ENCODE measurements around the gene PDLIM1. TPM values are rescaled to one million over a fixed set of nuclear protein-coding genes. Genes with fewer than 3 reads are reported as not detected.

The PDLIM1 gene
- total and polyA plus RNA-seq, 2 of the 8 experiments (the other 6 are each of a cell fraction or from before 2014, with no cell fraction given) = 169 to 245 TPM

- peaks cover 30 to 97% of the 10 kb centered on the region in 2 experiments for H3K79me2 ChIP-seq (ENCODE audit: control insufficient read depth in 1 of 2, insufficient read depth in 2 of 2, low read length in 2 of 2)
These were observed 10.2 kb downstream of the PDLIM1 start for GRCh38 chr10:95280637-95281036.

More at GRCh38 chr10:95280637-95281036, 10.2 kb downstream of the PDLIM1 start:
- no peak overlapping the region for H4K5ac ChIP-seq (ENCODE audit: insufficient read length, low read depth, low read length)
- H2BK12ac ChIP-seq (ENCODE audit: low read depth, low read length) = no peak overlapping the region
- no peak overlapping the region for H2BK20ac ChIP-seq (ENCODE audit: low read length)
- 88% methylated on average over 2 of the region's 2 CpGs; no CpG with 5 or more reads in 1 of the 2 experiments for WGBS, 2 experiments (ENCODE audit: extremely low coverage in 1 of 2, insufficient coverage in 1 of 2, insufficient read length in 1 of 2, insufficient replicate concordance in 2 of 2, low coverage in 1 of 2, low lambda C conversion rate in 2 of 2, missing lambda C conversion rate in 1 of 2)
- no peaks in the 10 kb centered on the region for H3K36me3 ChIP-seq (ENCODE audit: control insufficient read depth in 2 of 4, insufficient read depth in 4 of 4, low read length in 3 of 4)
- ChIA-PET CTCF (ENCODE audit: partially characterized antibody) (interaction anchor here (0.6 to 2.3 kb wide), 6 partner anchors 11 to 1930 kb away, joined by 3 to 14 read pairs (median 4); no protein-coding TSS in a partner anchor), POLR2A (ENCODE audit: partially characterized antibody) (interaction anchor here (0.9 to 4.1 kb wide), 3 partner anchors 8 to 52 kb away, joined by 3 to 18 read pairs (median 5); no protein-coding TSS in a partner anchor)
- no peak overlapping the region for H3K9ac ChIP-seq (replicated peaks in 1 of 4; ENCODE audit: extremely low read depth in 1 of 4, low read depth in 3 of 4, low read length in 3 of 4)
- TF ChIP-seq SP1 (IDR thresholded peaks at IDR 0.05; ENCODE audit: low read depth, low read length) (no peak), ASH2L (IDR thresholded peaks at IDR 0.05; ENCODE audit: low read length) (no peak), MAX (IDR thresholded peaks at IDR 0.05) (no peak), JUND (IDR thresholded peaks at IDR 0.05; ENCODE audit: low read length) (no peak)
- TF ChIP-seq, protein P1, sequence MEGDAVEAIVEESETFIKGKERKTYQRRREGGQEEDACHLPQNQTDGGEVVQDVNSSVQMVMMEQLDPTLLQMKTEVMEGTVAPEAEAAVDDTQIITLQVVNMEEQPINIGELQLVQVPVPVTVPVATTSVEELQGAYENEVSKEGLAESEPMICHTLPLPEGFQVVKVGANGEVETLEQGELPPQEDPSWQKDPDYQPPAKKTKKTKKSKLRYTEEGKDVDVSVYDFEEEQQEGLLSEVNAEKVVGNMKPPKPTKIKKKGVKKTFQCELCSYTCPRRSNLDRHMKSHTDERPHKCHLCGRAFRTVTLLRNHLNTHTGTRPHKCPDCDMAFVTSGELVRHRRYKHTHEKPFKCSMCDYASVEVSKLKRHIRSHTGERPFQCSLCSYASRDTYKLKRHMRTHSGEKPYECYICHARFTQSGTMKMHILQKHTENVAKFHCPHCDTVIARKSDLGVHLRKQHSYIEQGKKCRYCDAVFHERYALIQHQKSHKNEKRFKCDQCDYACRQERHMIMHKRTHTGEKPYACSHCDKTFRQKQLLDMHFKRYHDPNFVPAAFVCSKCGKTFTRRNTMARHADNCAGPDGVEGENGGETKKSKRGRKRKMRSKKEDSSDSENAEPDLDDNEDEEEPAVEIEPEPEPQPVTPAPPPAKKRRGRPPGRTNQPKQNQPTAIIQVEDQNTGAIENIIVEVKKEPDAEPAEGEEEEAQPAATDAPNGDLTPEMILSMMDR (IDR thresholded peaks at IDR 0.05; ENCODE audit: control extremely low read depth in 1 of 3, insufficient read depth in 1 of 3, low read depth in 1 of 3, low read length in 3 of 3) = no peak
- FAIRE-seq (no peak), DNase-seq (ENCODE audit: low read depth in 1 of 2, low spot score in 2 of 2) (no peak)
- no peak overlapping the region for H3K27ac ChIP-seq (ENCODE audit: low read depth, low read length)
- H3K4me2 ChIP-seq (ENCODE audit: insufficient read depth in 1 of 2, low read depth in 2 of 2, low read length in 2 of 2) = no peak overlapping the region
- no peak overlapping the region for H3K14ac ChIP-seq (ENCODE audit: insufficient read length)
- H3K4ac ChIP-seq (replicated peaks; ENCODE audit: insufficient read length, low read depth, low read length) = no peak overlapping the region
- H3K18ac ChIP-seq (ENCODE audit: extremely low read depth, low read length) = no peak overlapping the region
- H2AK5ac ChIP-seq (ENCODE audit: low read depth, low read length) = no peak overlapping the region
- no peak overlapping the region for H2AFZ ChIP-seq (ENCODE audit: low read length)
- H4K8ac ChIP-seq (ENCODE audit: extremely low read depth, insufficient read depth, low read length) = no peak overlapping the region
- no peaks in the 10 kb centered on the region for H3K27me3 ChIP-seq (replicated peaks in 1 of 4; ENCODE audit: control insufficient read depth in 3 of 4, extremely low read depth in 1 of 4, insufficient read depth in 3 of 4, low read length in 3 of 4)
- no peak overlapping the region for H4K91ac ChIP-seq (replicated peaks; ENCODE audit: insufficient read length, low read length)
- peaks cover 16% of the 10 kb centered on the region for H3K79me1 ChIP-seq (ENCODE audit: low read depth, low read length)
- H2BK15ac ChIP-seq (ENCODE audit: low read length) = no peak overlapping the region
- H3K4me1 ChIP-seq (replicated peaks in 1 of 4; ENCODE audit: control insufficient read depth in 3 of 4, insufficient read depth in 4 of 4, low read length in 3 of 4) = peaks cover 0 to 17% (median 7%) of the 10 kb centered on the region in 4 experiments; a peak in 3 of 7 replicates
- no peaks in the 10 kb centered on the region for H3K9me3 ChIP-seq (ENCODE audit: insufficient read depth in 2 of 2, low read depth in 1 of 2, low read length in 1 of 2)
- H3K23ac ChIP-seq (ENCODE audit: insufficient read length) = no peak overlapping the region
- H3K4me3 ChIP-seq (ENCODE audit: extremely low read depth in 1 of 4, insufficient read depth in 2 of 4, low read depth in 3 of 4, low read length in 4 of 4) = no peak overlapping the region
- no peak overlapping the region for H3K56ac ChIP-seq (replicated peaks; ENCODE audit: insufficient read length, low read depth, low read length)
- H3K23me2 ChIP-seq (ENCODE audit: low read depth, low read length) = no peaks in the 10 kb centered on the region
- no peak overlapping the region for H2BK120ac ChIP-seq (replicated peaks; ENCODE audit: low read depth, low read length)
- H2BK5ac ChIP-seq (ENCODE audit: low read depth, low read length) = no peak overlapping the region
- peaks cover 2 to 9% of the 10 kb centered on the region in 2 experiments for H4K20me1 ChIP-seq (replicated peaks in 1 of 2; ENCODE audit: control insufficient read depth in 1 of 2, insufficient read depth in 2 of 2, low read length in 2 of 2)

Measured in H1 (cell line).